HL-60/S4 (cell line): ENCODE data around the gene EEA1.
"Not testable (repeated sequence)": the region's sequence is repeated elsewhere in the genome, so short reads cannot be mapped to it uniquely, and the experiment has no call there.

Source experiments
- in situ Hi-C: fragments of 300-500 bp; cut with MboI; formaldehyde crosslinking; loops from 2 replicates; pipeline ENCODE4 v1.14.3; 2022; ENCODE audit warnings: low sequenced_read_pairs

EEA1 gene

DNA sequence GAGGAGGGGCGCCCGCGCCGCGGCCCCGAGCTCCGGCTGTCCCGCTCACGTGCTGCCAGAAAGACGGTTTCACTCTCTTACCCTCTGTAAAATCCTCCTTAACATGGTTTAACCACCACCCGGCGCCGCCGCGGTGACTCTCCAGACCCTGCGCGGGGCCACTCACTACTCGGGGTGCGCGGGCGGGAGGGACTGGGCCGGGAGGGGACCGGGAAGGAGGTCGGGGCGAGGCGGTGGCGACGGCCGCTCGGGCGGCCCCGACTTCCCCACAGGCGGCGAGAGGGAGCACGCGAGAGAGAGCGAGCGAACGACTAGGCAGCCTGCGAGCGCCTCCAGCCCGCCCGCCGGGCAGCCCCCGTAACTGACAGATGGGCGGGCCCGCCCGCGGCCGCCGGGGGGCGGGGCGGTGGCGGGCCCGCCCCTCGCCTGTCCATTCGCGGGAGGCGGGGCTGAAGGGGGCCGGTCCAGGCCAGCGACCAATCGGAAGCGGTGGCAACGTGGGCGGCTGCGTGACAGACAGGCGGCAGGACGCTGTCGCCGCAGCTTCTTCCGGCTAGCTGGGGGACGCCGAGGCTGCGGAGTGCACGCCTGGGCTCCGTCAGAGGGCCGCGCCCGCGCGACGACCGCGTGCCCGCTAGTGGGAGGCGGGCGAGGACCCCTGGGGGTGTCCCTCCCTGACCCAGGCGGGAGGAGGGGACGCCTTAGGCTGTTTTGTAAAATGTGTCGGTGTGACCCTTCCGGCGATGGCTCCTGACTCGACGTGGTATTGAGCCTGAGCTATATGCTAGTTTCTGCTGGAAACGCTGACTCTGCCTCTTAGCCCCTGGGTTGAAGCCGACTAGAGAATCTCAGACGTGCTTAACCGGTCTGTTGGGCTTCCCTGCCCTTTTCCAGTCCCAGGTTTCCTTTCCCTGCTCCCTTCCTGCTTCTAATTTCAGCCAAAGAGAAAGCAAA, at the start of gene EEA1:
TSS of gene EEA1 (minus strand) at position 334 of the 954 bp plus-strand sequence. CDS start at position 105, 229 bp downstream.
- in situ Hi-C loops: no loop called here

DNA sequence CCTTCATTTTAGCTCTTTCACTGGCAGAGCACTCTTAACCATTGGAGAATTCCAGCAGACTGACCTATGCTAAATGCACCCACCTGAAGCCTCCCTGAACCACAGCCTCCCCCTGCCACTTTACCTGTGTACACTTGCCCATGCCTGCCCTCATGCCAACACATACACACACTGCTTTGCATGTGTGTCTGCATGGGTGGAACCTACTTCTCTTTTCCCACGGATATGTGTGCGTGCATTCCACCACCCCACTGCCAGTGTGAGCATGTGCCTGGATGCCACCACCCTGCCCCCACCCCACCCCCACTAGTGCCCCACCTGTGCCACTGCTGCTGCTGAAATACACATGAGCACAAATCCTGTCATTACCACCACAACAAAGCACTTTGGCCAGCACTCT, 49.5 kb upstream of the EEA1 start:
- in situ Hi-C loops: loop anchor here (25.0 kb wide), 2 partner anchors 434 to 1134 kb away; no protein-coding TSS in a partner anchor

DNA sequence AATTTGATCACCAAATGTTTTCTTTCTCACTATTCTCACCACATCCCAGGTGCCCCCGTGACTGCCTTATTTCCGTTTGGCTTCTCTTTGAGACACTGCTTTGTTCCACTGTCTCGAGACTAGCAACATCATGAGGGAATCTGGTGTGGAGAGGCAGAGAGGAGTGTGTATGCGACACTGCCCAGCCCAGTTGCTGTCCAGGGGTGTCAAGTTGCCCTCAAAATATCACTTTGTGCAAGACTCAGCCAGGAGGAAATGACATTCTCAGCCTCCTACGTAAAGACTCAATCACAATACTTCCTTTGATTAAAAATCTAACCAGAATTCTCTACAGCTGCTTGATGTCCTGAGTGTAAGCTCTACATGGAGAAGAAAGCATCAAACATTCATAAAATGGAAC, 48.2 kb upstream of the EEA1 start:
- in situ Hi-C loops: loop anchor here (25.0 kb wide), 2 partner anchors 435 to 1135 kb away; no protein-coding TSS in a partner anchor

DNA sequence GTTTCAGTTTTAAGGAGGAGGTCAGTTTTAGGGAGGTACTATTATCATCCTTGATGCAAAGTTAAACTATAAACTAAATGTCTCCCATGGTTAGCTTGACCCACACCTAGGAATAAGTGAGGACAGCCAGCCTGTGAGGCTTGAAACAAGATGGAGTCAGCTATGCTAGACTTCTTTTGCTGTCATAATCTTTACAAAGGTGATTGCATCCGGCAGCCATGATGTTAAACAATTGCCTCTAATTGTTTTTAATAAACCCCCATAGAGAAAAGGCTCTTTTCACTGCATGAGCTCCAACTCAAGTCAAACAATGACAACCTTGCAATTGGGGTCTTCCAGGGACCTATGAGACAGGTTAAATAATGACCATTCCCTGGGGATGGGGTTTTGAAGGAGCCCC, 45.7 kb upstream of the EEA1 start:
- in situ Hi-C loops: loop anchor here (25.0 kb wide), 2 partner anchors 438 to 1138 kb away; no protein-coding TSS in a partner anchor

DNA sequence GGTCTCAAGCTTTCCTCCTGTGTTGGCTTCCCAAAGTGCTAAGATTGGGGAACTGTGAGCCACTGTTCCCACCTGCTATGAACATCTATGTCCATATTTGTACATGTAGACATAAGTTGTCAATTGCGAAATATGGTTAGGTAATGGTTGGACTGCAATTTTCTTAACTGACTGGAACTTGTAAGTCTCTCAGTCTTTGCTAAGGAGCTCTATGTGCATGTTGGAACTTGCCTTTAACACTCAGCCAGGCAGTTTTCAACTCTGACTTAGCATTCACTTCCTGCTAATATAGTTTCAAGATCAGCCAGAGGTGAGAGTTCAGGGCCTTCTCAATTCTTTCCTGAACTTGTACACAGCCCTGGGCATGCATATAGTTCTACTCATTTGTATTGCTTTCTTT, 44.5 kb upstream of the EEA1 start:
- in situ Hi-C loops: no loop called here

DNA sequence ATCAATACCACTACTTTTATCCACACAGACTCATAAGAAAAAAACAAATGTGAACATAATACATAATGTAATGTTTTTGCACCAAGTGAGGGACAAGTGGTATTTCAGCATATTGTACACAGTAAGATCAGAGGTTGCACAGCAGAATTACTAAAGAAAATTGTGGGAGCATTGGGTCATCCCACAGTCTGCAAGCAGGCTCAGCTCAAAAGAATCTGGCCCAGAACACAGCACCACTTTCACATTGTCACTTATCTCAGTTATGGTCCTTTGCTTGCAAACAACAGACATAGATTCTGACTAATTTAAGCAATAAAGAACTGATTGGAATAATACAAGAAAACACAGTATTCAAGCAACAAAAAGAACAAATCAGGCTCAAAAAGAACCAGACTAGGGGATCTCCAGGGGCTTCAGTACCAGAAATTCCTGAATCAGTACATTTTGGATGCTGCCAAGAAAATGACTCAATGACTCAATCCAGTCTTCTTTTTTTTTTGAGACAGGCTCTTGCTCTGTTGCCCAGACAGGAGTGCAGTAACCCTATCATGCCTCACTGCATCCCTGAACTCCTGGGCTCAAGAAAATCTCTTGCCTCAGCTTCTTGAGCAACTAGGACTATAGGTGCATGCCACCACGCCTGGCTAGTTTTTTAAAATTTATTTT, 42.9 kb upstream of the EEA1 start:
- in situ Hi-C loops: no loop called here

DNA sequence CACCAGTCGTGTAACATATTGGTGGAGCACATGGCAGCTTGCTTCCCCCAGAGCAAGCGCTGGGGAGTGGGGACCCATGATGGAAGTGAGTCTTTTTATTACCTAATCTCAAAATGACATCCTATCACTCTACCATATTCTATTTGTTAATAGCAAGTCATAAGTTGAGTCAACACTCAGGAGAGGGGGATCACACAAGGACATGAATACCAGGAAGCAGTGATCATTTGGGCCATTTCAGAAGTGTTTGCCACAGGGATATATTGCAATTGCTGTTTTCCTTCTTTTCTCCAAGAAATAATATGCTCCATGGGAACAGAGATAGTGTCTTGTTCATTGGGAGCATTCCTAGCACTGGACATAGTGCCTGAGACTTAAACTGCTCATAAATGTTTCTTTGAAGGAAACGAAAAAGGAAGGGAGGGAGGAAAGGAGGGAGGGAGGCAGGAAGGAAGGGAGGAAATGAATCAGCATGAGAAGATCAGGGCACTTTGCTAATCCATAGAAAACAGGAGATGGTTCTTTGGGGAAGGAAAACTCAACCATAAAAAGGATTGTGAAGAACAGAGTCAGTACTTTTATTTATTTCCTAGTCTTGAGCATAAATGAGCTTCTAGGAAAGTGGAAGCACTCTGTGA, 39.2 kb upstream of the EEA1 start:
- in situ Hi-C loops: no loop called here

DNA sequence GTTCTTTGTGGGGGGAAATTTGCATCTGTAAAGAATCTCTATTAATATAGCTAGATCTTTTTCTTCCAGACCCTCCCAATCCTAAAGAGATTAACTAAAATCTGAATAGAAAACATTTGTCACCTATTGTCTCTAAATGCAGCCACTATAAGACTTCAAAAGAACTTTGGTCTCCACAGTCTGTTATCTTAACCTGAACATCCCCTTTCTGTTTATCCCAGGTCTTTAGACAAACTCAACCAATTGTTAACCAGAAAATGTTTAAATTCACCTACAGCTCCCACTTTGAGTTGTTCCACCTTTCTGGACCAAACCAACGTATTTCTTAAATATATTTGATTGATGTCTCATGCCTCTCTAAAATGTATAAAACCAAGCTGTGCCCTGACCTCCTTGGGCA, 35.3 kb upstream of the EEA1 start:
- in situ Hi-C loops: not testable (repeated sequence)

DNA sequence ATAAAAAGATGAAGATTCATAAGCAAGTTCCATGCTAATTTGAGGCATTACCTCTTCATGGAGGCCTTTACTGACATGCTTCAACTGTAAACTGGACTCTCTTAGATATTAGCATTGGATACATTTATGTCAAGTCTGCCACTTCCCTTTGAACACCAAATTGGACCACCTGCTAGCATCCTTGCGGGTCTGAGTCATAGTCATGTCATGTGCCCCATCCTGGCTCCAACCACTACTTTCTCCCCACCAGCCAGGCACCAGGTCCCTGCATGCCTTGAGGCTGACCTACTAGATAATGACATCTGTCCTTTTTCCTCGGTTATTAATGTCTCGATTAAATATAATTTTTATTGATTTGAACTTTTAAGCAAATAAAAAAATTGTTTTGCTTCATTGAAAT, 32.9 kb upstream of the EEA1 start:
- in situ Hi-C loops: no loop called here

DNA sequence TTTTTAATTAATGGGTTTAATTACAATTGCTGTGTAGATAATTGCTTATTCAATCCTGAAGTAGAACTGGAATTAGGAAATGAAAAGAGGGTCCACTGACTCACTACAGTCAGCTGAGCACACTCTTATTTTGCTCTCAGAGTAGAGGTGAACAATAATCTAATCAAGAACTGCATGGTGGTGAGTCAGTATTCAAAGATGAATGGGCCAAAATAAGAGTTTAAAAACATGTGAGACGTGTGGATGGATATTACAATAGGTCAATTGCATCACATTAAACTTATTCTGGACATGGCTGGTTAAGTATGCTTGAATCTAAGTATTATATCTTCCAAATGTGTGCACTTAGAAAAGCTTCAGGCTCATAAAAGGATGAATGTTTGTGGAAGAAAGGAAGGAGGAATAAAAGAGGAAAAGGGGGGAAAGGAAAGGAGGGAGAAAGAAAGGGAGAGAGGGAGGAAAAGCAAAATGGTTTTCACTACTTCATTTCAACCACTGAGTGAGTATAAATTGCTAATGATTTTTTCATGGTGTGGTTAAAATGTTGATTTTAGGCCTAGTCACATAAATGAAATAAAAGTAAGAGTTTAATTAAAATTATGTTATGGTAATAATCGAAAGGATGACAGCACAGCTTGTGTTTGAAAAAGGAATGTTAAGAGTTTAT, 27.0 kb upstream of the EEA1 start:
- in situ Hi-C loops: no loop called here

DNA sequence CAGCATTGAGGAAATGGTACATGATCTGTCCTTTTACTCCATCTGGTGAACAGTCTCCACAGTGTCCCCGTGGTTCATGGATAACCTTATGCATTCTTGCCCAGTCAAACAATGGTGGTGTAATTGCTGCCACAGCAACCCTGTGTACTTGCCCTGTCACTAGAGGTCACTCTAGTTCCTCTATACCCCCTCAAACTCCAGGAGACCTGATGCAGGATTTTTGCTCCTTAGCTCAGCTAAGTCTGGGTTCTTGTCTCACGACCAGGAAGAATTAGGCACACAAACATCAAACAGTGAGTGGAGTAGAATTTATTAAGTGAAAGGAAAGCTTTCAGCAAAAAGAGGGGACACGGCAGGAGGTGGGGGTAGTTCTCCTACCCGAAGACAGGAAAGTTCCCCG, 24.7 kb upstream of the EEA1 start:
- in situ Hi-C loops: no loop called here

DNA sequence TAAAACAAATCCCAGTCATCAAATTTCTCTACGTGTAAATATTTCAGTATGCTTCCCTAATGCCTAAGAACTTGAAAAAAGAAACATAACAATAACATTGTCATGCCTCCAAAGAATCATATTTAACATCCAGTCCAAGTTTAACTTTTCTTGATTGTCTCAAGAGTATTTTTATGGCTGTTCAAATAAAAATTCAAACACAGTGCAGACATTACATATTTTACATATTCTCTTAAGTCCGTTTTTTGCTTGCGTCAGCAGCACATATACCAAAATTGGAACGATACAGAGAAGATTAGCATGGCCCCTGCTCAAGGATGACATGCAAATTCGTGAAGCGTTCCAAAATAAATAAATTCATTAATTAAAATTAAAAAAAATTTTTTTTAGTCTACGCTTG, 23.3 kb upstream of the EEA1 start:
- in situ Hi-C loops: no loop called here

DNA sequence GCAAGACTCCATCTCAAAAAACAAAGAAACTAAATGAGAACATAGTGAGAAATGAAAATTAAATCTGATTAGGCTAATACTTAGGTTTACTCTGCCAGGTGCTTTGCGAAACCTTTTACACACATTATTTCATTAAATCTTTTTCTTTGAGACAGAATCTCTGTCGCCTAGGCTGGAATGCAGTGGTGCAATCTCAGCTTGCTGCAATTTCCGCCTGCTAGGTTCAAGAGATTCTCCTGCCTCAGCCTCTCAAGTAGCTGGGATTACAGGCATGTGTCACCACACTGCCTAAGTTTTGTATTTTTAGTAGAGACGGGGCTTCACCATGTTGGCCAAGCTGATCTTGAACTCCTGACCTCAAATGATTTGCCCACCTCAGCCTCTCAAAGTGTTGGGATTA, 21.9 kb upstream of the EEA1 start:
- in situ Hi-C loops: no loop called here

DNA sequence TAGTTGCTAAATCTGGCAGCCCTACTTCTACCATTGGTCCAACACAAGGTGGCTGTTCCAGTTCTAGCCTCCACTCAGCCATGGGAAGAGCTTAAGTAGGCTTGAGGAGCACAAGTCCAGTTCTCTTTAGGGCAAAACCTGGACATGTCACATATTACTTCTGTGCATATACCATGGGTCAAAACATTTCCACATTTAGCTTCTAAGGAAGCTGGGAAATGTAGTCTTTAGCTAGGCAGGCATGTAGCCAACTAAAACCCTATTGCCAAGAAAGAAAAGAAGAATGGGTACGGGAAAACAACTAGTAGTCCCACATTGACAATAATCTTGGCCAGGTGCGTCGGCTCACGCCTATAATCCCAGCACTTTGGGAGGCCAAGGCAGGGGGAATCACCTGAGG, 20.9 kb upstream of the EEA1 start:
- in situ Hi-C loops: no loop called here

DNA sequence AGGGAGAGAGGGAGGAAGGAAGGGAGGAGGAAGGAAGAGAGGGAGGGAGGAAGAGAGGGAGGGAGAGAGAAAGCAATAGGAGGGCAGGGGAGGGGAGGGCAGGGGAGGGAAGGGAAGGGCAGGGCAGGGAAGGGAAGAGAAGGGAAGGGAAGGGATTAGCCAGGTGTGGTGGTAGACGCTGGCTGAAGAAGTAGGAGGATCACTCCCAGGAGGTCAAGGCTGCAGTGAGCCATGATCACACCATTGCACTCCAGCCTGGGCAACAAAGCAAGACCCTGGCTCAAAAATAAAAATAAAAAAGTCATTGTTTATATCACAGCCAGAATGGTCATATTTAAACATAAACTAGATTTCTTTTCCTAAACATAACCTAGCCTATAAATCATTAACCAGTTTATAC, 20.4 kb upstream of the EEA1 start:
- in situ Hi-C loops: no loop called here

DNA sequence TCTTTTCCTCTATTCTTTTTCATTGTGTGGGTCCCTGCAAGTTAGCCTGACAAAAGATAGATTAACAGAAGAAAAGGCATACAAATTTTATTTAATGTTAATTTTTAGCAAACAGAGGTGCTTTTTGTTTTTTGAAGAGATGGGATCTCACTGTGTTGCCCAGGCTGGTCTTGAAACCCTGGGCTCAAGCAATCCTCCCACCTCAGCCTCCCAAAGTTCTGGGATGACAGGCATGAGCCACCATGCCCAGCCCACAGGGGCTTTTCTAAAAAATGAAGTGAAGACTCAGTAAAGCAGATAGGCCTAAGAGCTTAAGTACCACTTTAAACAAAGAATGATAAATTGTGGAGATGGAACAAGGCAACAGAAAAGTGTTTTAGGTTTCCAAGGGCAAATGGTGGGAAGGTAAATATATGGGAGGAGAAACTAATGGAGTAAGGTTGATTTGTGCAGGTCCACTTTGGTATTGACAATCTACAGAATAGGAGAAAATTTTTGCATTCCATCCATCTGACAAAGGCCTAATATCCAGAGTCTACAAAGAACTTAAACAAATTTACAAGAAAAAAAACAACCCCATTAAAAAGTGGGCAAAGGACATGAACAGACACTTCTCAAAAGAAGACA, 18.6 kb upstream of the EEA1 start:
- in situ Hi-C loops: no loop called here

DNA sequence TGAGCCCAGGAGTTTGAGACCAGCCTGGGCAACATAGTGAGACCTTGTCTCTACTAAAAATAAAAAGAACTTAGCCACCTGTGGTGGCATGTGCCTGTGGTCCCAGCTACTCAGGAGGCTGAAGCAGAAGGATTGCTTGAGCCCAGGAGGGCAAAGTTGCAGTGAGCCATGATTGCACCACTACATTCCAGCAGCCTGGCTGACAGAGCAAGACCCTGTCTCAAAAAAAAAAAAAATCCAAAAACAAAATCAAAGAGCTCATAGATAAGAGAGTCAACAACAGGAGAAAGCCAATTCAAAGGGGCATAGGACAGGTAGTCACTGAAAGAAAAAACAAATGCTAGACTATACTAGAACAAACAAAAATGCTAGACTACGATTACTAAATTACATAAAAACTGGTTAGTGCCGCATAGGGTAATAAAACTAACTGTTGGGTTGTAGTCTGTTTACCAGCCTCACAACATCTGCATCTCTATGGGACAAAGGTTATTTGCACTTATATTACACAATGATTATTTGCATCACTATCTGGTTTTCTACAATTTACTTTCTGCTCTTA, 16.6 kb upstream of the EEA1 start:
- in situ Hi-C loops: no loop called here

DNA sequence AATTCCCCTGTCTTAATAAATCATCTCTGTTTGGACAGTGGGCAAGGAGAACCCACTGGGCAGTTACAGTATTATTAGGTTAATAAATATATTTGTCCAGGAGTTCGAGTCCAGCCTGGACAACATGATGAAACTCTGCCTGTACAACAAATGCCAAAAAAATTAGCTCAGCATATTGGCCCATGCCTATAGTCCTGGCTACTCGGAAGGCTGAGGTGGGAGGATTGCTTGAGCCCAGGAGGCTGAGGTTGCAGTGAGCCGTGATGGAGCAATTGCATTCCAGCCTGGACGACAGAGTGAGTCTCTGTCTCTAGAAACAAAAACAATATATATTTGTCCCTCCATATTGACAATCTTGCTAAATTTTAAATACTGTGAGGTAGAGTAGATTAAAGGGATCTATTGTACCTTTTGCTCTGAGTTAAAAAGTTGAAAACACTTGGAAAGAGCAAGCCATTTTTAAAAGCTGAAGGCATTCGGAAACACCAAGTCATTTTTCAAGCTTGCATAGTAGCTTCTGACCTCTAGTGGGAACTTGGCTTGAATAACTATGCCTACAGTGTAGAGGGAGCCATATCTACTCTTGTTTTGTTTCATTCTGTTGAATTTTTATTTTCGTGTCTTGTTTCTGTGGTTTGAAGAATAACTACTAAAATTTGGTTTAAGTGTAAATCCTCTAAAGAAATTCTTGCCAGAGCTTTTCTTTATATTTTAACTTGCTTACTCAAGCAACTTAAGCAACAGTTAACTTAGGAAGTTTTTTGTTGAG, 14.6 kb upstream of the EEA1 start:
- in situ Hi-C loops: no loop called here

DNA sequence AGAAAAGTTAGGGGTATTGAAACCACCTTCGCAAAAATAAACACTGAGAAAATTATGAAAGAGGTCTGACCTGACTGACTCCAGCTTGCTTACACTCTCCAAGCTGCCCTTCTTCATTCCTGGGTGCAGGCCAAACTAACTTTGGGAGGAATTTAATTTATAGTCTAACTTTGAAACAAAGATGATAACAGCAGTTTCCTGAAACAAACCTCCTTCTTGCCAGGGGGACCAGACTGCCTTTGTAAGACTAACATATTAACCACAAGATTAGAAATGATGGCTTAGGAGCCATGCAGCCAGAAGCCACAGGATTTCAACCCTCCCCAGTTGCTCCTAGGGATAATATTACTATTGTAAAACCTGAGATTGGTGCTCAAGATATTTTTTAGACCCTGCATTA, 13.8 kb upstream of the EEA1 start:
- in situ Hi-C loops: no loop called here
